GM10266 (cell line): Measurements from ENCODE around the gene APBA2.

Source experiments
- DNase-seq: peaks from one replicate; pipeline ENCODE4 v3.0.0; 2012; ENCODE audit errors: extremely low spot score
- TF ChIP-seq, protein P1 (sequence below): IDR thresholded peaks from 2 replicates; pipeline ENCODE4 v1.5.1; 2012; ENCODE audit warnings: mild to moderate bottlenecking, low read depth; ENCODE audit not compliant: control insufficient read depth, insufficient read depth; ENCODE audit errors: missing control alignments

The APBA2 gene

DNA sequence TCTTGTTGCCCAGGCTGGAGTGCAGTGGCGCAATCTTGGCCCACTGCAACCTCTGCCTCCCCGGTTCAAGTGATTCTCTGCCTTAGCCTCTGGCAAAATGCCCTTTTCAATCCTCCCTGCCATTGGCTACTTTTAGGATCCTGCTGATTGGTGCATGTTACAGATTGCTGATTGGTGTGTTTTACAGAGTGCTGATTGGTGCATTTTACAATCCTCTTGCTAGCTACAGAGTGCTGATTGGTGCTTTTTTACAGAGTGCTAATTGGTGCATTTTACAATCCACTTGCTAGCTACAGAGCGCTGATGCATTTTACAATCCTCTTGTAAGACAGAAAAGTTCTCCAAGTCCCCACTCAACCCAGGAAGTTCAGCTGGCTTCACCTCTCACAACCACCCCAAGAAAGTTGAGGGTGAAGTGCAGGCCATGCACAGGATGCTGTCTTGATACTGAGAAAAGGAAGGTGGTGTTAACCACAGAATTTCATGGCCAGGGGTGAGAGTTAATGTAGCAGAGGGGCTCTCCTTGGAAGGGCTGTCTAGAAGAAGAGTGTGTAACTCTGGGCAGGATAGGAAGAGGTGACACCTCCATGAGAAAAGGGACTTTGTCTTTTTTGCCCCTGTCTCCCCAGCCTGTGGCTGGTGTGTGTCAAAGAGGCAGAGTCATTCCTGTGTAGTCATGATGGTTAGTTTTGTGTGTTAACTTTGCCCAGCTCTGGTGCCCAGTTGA is 145.9 kb downstream of the APBA2 start:
- DNase-seq = no peak
- TF ChIP-seq, protein P1, sequence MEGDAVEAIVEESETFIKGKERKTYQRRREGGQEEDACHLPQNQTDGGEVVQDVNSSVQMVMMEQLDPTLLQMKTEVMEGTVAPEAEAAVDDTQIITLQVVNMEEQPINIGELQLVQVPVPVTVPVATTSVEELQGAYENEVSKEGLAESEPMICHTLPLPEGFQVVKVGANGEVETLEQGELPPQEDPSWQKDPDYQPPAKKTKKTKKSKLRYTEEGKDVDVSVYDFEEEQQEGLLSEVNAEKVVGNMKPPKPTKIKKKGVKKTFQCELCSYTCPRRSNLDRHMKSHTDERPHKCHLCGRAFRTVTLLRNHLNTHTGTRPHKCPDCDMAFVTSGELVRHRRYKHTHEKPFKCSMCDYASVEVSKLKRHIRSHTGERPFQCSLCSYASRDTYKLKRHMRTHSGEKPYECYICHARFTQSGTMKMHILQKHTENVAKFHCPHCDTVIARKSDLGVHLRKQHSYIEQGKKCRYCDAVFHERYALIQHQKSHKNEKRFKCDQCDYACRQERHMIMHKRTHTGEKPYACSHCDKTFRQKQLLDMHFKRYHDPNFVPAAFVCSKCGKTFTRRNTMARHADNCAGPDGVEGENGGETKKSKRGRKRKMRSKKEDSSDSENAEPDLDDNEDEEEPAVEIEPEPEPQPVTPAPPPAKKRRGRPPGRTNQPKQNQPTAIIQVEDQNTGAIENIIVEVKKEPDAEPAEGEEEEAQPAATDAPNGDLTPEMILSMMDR = no peak

DNA sequence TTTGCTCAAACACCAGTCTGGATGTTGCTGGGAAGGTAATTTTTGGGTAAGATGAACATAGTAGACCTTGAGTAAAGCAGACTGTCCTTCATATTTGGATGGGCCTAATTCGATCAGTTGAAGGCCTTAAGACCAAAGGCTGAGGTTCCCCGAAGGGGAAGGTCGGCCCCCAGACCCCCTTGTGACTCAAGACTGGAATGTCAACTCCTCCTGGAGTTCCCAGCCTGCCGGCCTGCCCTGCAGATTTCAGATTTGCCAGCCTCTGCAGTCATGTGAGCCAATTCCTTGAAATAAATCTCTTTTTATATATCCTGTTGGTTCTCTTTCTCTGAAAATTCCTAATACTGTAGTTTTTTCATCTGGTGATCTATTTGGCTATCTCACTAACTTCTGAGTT is 146.5 kb downstream of the APBA2 start:
- no peak for DNase-seq
- TF ChIP-seq, protein P1 = no peak

DNA sequence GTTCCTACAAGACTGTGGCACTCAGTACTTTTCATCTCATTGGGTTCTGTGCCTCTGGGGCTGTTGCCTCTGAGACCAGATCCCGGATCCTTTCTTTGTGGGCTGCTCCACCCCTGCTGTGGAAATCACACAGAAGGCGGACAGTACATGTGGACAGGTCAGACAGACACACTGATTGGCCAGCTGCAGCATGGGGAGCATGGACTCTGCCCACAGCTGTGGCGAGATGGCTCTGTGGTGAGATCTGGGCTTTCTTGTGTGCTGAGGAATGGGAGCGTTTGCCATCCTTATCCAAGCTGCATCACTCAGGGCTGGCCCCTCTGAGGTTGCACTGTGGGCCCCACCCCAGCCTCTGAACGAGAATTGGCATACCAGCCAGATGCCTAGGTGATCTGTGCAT is 147.0 kb downstream of the APBA2 start:
- DNase-seq = no peak
- TF ChIP-seq, protein P1 = no peak

DNA sequence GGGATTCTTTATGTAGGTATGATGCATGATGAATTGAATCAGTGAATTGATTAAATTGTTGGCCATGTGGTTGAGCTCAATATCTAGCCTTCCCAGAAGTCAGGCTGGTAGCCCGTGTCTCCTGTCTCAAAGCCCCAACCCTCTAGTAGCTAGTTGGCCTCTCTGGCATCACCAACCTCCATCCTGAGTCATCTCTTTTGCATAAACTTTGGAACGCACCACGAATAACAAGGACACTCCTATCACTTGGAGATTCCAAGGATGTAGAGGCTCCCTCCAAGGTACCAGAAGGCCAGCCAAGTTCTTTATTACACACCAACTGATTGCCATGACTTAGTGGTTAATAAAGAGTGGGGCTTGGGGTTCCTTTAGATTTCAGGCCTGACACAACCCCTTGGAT is 148.4 kb downstream of the APBA2 start:
- DNase-seq = no peak
- TF ChIP-seq, protein P1 = no peak

DNA sequence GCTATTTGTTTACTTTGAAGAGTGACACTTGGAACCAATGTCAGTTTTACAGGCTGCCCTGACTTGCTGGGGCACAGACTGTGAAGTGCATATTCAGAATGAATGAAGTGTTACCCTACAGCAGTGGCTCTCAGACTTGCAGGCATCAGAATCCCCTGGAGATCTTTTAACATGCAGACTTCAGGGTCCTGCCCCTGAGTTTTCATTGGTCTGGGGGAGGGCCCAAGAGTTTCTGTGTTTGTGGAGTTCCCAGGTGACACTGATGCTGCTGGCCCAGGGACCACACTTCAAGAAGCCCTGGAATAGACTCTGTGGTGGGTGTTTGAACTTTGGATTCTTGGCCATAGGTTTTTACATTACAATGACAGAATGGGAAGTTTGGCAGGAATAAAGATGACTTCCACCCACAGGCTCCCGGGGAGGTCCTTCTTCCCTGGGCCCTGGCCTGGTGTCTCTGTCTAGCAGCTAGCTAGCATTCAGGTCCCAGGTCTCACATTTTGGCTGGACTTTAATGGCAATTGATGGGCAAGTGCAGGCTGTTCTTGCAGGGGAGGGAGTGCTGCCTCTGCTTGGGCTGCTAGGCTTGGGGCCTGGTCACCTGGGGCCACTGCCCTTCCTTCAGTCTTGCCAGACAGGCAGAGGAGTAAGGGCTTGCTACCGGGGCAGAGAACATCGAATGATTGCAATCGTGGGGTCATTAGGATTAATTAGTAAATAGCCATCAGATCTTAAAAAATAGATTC is 149.0 kb downstream of the APBA2 start:
- TF ChIP-seq, protein P1 = no peak
- DNase-seq = no peak

DNA sequence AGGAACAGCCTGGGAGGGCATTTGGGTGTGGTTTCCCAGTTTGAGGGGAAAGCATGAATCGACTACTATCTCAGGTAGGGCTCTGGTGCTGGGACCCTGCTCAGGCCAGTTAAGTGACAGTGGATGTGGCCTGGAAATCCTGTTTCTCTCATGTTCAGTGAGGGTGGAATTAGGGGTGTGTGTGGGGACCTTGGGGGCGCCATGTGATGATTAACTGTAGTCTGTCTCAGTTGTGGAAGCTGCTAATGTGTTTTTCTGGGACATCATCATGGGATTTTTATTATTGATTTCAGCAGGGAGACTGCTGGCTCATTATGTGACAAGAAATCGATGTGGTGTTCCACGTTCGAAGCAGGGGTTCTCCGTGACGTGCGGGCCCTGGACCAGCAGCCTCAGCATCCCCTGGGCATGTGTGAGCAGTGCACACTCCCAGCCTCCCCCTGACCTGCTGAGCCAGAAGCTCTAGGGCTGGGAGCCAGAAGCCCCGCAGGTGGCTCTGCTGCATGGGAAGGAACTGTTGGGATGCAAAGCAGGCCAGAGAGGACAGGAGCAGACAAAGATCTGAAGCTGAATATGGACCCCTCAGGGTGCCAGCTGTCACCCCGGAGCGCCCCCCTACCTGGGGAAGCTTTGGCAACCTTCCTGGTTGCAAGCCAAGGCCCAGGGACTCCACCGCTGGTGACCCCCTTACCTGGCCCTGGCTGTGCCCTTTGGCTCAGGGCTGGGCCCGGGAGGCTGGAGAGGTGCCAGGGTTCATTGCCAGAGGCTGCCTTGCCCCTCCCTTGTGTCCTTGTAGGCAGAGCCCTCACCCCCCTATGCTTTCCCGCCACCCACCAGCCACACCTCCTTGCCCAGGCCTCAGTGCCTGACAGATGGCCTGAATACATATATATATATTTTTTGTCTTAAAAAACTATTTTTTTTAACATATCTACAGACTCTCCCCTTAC is 149.8 kb downstream of the APBA2 start:
- TF ChIP-seq, protein P1 = no peak
- DNase-seq = no peak
